Transverse colon (tissue), 4 donors: ENCODE measurements around the gene IMPG2. TPM values are rescaled to one million over a fixed set of nuclear protein-coding genes. Genes with fewer than 3 reads are reported as not detected.

Source experiments
- DNase-seq: peaks from one replicate; pipeline ENCODE4 v3.0.0-alpha.2; 2019
- H3K27ac ChIP-seq, 4 donors: fragments of 200-600 bp; sonication (generic); 2 replicates each; pipeline ENCODE4 v1.5.1; 2016 to 2018; ENCODE audit warnings: inconsistent platforms in 4 of 4
- H3K27me3 ChIP-seq: fragments of 200-600 bp; sonication (generic); 2 replicates; pipeline ENCODE4 v1.5.1; 2017; ENCODE audit warnings: inconsistent platforms
- H3K36me3 ChIP-seq, 4 donors: fragments of 200-600 bp; sonication (generic); 2 replicates each; pipeline ENCODE4 v1.5.1; 2017 to 2019; ENCODE audit warnings: inconsistent platforms in 4 of 4
- H3K4me1 ChIP-seq, 4 donors: fragments of 200-600 bp; sonication (generic); 2 replicates each; pipeline ENCODE4 v1.5.1; 2017 to 2020; ENCODE audit warnings: inconsistent platforms in 4 of 4
- H3K4me3 ChIP-seq, 4 donors: fragments of 200-600 bp; sonication (generic); 1 replicate in 1 of 4; 2 replicates in 3 of 4; pipeline versions ENCODE4 v1.5.1 to v1.6.1; 2017 to 2019; ENCODE audit warnings: inconsistent platforms in 4 of 4
- H3K9me3 ChIP-seq, 2 donors: fragments of 200-600 bp; sonication (generic); 2 replicates each; pipeline ENCODE4 v1.5.1; 2017 to 2019; ENCODE audit warnings: inconsistent platforms in 2 of 2
- EP300 ChIP-seq: sonication (generic); formaldehyde crosslinking; IDR thresholded peaks from one replicate; pipeline ENCODE4 v1.6.1; 2017; ENCODE audit warnings: antibody characterized with exemption, low read depth
- POLR2A ChIP-seq: fragments of 450-650 bp; IDR thresholded peaks from one replicate; pipeline ENCODE4 v1.6.1; 2016; ENCODE audit warnings: antibody characterized with exemption, mild to moderate bottlenecking, moderate library complexity
- POLR2AphosphoS5 ChIP-seq, 3 donors: sonication (generic); formaldehyde crosslinking; IDR thresholded peaks; one replicate each; pipeline ENCODE4 v1.6.1; 2016; ENCODE audit warnings: antibody characterized with exemption in 3 of 3
- WGBS, 2 donors: methylation state at CpG; one replicate each; pipeline ENCODE4 v1.1.5; 2018; ENCODE audit warnings: low coverage in 1 of 2; 5-methylcytosine and 5-hydroxymethylcytosine counted together
- in situ Hi-C, 4 donors: fragments of 200-750 bp; cut with MboI; loops; one replicate each; pipeline versions ENCODE4 v1.15.0 to v1.15.1; 2017; ENCODE audit warnings: low sequenced_read_pairs in 3 of 4, low pct_ligation_motif_present in 1 of 4, low pct_unique_long_range_greater_than_20kb in 1 of 4
- intact Hi-C: fragments of 100-400 bp; cut with DNase I; formaldehyde crosslinking; loops from one replicate; pipeline ENCODE4 v1.15.1; 2023; ENCODE audit warnings: low total_unique reads
- total RNA-seq, 4 donors: library from RNA; depleted of rRNA; stranded (reverse); fragments of >200 nt; gene quantifications; one replicate each; pipeline ENCODE4 v1.1.0, GENCODE V29; 2016
- TF ChIP-seq, protein P1 (sequence below), 5 experiments: fragments of 200-600 bp in 3 of 5; fragments of 450-650 bp in 2 of 5; sonication (generic) in 3 of 5; IDR thresholded peaks; 1 replicate in 2 of 5; 2 replicates in 3 of 5; pipeline ENCODE4 v1.5.1; 2016 to 2017; ENCODE audit warnings: antibody characterized with exemption in 5 of 5, inconsistent platforms in 3 of 5, mild to moderate bottlenecking in 2 of 5, moderate library complexity in 1 of 5

Gene IMPG2
- total RNA-seq, 4 donors from 2014 or later = 0.14 to 0.37 (median 0.32) TPM; not detected in 1

DNA sequence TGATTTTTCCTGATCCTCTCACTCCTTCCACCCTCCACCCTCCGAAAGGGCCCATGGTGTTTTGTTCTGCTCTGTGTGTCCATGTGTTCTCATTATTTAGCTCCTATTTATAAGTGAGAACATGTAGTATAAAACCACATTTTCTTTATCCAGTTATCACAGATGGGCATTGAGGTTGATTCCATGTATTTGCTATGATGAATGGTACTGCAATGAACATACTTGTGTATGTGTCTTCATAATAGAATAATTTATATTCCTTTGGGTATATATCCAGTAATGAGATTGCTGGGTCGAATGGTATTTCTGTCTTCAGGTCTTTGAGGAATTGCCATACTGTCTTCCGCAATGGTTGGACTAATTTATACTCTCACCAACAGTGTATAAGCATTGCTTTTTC is 126.0 kb downstream of the IMPG2 start:
- TF ChIP-seq, protein P1, sequence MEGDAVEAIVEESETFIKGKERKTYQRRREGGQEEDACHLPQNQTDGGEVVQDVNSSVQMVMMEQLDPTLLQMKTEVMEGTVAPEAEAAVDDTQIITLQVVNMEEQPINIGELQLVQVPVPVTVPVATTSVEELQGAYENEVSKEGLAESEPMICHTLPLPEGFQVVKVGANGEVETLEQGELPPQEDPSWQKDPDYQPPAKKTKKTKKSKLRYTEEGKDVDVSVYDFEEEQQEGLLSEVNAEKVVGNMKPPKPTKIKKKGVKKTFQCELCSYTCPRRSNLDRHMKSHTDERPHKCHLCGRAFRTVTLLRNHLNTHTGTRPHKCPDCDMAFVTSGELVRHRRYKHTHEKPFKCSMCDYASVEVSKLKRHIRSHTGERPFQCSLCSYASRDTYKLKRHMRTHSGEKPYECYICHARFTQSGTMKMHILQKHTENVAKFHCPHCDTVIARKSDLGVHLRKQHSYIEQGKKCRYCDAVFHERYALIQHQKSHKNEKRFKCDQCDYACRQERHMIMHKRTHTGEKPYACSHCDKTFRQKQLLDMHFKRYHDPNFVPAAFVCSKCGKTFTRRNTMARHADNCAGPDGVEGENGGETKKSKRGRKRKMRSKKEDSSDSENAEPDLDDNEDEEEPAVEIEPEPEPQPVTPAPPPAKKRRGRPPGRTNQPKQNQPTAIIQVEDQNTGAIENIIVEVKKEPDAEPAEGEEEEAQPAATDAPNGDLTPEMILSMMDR (IDR thresholded peaks at IDR 0.05) = no peak
- TF ChIP-seq POLR2AphosphoS5 (IDR thresholded peaks at IDR 0.05) (no peak), EP300 (no peak), POLR2A (no peak)
- no peaks in the 10 kb centered on the region for H3K27me3 ChIP-seq
- no peak overlapping the region for H3K27ac ChIP-seq
- H3K4me3 ChIP-seq = no peak overlapping the region
- intact Hi-C loops = loop anchor here (10.0 kb wide), 1 partner anchor 300 kb away; no protein-coding TSS in a partner anchor
- H3K9me3 ChIP-seq = no peaks in the 10 kb centered on the region
- H3K4me1 ChIP-seq = peaks cover 0 to 7% (median 0%) of the 10 kb centered on the region in 4 donors
- in situ Hi-C loops = no loop called here
- no peak for DNase-seq
- no peaks in the 10 kb centered on the region for H3K36me3 ChIP-seq
- WGBS, 2 donors = 53 to 92% methylated on average over 3 of the region's 3 CpGs

DNA sequence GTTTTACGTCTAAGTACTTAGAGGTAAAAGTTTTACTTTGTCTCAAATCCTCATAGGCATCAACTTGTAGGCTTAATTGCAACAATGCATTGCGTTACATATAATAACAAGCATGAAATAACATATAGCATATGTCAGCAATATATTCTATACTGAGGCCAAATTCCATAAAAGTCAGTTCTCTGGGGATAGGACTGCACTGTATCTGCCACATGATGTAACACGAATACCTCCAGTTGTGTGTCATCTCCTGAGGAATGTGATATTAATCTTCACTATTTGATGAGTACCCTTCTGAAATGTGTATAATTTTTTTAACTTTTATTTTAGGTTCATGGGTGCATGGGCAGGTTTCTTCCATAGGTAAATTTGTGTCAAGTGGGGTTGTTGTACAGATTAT is 126.4 kb downstream of the IMPG2 start:
- Histone ChIP-seq H3K36me3 (no peaks in the 10 kb centered on the region), H3K4me3 (no peak overlapping the region), H3K27ac (no peak overlapping the region), H3K4me1 (peaks cover 0 to 7% (median 0%) of the 10 kb centered on the region in 4 donors), H3K9me3 (no peaks in the 10 kb centered on the region), H3K27me3 (no peaks in the 10 kb centered on the region)
- intact Hi-C loops (loop anchor here (10.0 kb wide), 1 partner anchor 299 kb away; no protein-coding TSS in a partner anchor), in situ Hi-C loops (no loop called here)
- 90 to 92% methylated on average over 3 of the region's 3 CpGs for WGBS, 2 donors
- TF ChIP-seq EP300 (no peak), POLR2A (no peak), POLR2AphosphoS5 (IDR thresholded peaks at IDR 0.05) (no peak)
- no peak for DNase-seq

DNA sequence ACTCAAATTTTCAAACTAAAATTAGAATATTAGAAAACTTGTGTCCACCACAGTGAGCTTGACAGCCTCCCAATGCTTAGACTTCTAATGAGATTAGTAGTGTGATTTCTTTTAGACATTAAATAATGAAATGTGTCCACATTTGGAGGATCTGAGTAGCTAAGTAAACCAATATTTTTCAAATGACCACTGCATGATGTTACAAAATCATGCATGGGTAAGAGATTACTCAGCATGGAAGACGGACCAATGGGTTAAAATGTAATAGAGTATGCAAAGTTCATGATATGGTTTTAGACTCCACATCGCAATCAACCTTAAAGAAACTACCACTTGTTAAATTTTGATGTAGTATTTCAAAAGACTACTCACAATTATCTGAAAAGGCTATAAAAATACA is 130.6 kb downstream of the IMPG2 start:
- WGBS, 2 donors = 86 to 89% methylated on average over 2 of the region's 2 CpGs
- no peak for TF ChIP-seq POLR2A
- no peak for TF ChIP-seq EP300
- no peak for TF ChIP-seq POLR2AphosphoS5 (IDR thresholded peaks at IDR 0.05)
- TF ChIP-seq, protein P1 (IDR thresholded peaks at IDR 0.05) = no peak
- in situ Hi-C loops = no loop called here

DNA sequence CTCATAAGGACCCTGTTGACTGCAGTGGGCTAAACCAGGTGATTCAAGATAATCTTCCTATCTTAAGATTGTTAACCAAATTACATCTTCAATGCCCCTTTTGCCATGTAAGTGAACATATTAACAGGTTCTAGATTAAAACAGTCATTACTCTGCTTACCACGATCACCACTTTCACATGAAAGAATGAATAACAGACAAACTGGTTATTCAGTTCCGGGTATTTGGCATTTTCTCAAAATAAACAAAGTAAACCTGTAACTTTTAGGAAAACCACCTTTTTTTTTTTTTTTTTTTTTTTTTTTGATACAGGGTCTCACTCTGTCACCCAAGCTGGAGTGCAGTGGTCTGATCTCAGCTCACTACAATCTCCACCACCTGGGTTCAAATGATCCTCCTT is 131.2 kb downstream of the IMPG2 start:
- Histone ChIP-seq H3K36me3 (no peaks in the 10 kb centered on the region), H3K4me3 (no peak overlapping the region), H3K4me1 (no peaks in the 10 kb centered on the region), H3K9me3 (no peaks in the 10 kb centered on the region), H3K27ac (no peak overlapping the region), H3K27me3 (no peaks in the 10 kb centered on the region)
- WGBS, 2 donors = 74 to 78% methylated on average over 2 of the region's 2 CpGs
- no peak for TF ChIP-seq POLR2A
- TF ChIP-seq, protein P1 (IDR thresholded peaks at IDR 0.05) = no peak
- in situ Hi-C loops (no loop called here), intact Hi-C loops (no loop called here)
- no peak for DNase-seq

More for the DNA sequence above, 130.6 kb downstream of the IMPG2 start:
- no peak overlapping the region for H3K27ac ChIP-seq
- no peaks in the 10 kb centered on the region for H3K4me1 ChIP-seq
- no peaks in the 10 kb centered on the region for H3K9me3 ChIP-seq
- intact Hi-C loops = loop anchor here (10.0 kb wide), 1 partner anchor 295 kb away; no protein-coding TSS in a partner anchor
- no peak overlapping the region for H3K4me3 ChIP-seq
- H3K27me3 ChIP-seq = no peaks in the 10 kb centered on the region
- DNase-seq = no peak
- H3K36me3 ChIP-seq = no peaks in the 10 kb centered on the region

DNA sequence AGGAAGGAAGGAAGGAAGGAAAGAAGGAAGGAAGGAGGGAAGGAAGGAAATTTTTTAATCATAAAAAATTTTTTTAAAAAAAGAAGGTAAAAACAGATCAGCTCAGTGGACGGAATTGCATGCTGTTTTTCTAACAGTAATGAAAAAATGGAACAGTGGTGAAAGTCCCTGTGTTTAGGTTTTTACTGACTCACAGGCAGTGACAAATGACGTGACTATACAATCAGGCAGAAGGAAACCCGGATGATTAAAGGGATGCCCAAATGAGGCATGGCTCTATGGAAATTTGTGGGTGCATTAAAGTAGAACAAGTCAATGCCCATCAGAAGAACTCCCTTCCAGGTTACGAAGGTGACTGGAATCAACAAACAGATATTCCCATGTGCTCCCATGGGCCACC is 135.0 kb downstream of the IMPG2 start:
- Histone ChIP-seq H3K4me1 (no peaks in the 10 kb centered on the region), H3K27me3 (no peaks in the 10 kb centered on the region), H3K27ac (no peak overlapping the region), H3K36me3 (no peaks in the 10 kb centered on the region), H3K4me3 (no peak overlapping the region), H3K9me3 (no peaks in the 10 kb centered on the region)
- no peak for DNase-seq
- no peak for TF ChIP-seq POLR2AphosphoS5 (IDR thresholded peaks at IDR 0.05)
- no peak for TF ChIP-seq EP300
- TF ChIP-seq, protein P1 (IDR thresholded peaks at IDR 0.05) = no peak
- TF ChIP-seq POLR2A = no peak
- intact Hi-C loops = no loop called here
- in situ Hi-C loops = no loop called here
- 84 to 88% methylated on average over 3 to 4 of the region's 4 CpGs for WGBS, 2 donors
